Right lobe of liver (tissue), 6 donors: Measurements from ENCODE around the gene DVL1. TPM values are rescaled to one million over a fixed set of nuclear protein-coding genes. Genes with fewer than 3 reads are reported as not detected.

Source experiments
- ATAC-seq, 4 donors: fragments of 200-7000 bp; cut with Tn5 transposase; one replicate each; pipeline ENCODE4 v1.9.1; 2020; ENCODE audit warnings: mild to moderate bottlenecking in 4 of 4, moderate library complexity in 4 of 4
- DNase-seq, 3 donors: peaks; one replicate each; pipeline ENCODE4 v3.0.0-alpha.2; 2020
- H3K27ac ChIP-seq, 3 donors: fragments of 200-600 bp; one replicate each; pipeline ENCODE4 v1.8.0; 2022
- H3K27me3 ChIP-seq, 2 donors: fragments of 200-600 bp; one replicate each; pipeline ENCODE4 v1.8.0; 2022
- H3K36me3 ChIP-seq, 4 donors: fragments of 200-600 bp; sonication (generic) in 1 of 4; one replicate each; pipeline versions ENCODE4 v1.5.1 to v1.8.0; 2017 to 2022; ENCODE audit warnings: control low read depth in 1 of 4
- H3K4me1 ChIP-seq, 4 donors: fragments of 200-600 bp; sonication (generic) in 1 of 4; one replicate each; pipeline versions ENCODE4 v1.5.1 to v1.8.0; 2017 to 2022; ENCODE audit warnings: control low read depth in 1 of 4
- H3K4me3 ChIP-seq, 3 donors: fragments of 200-600 bp; one replicate each; pipeline ENCODE4 v1.8.0; 2022
- H3K9me3 ChIP-seq, 4 donors: fragments of 200-600 bp; sonication (generic) in 1 of 4; one replicate each; pipeline versions ENCODE4 v1.5.1 to v1.8.0; 2017 to 2022; ENCODE audit warnings: control low read depth in 1 of 4
- POLR2A ChIP-seq: fragments of 450-650 bp; IDR thresholded peaks from one replicate; pipeline ENCODE4 v1.6.1; 2017; ENCODE audit warnings: antibody characterized with exemption, mild to moderate bottlenecking
- WGBS: methylation state at CpG from one replicate; pipeline ENCODE4 v1.1.6; 2018; ENCODE audit warnings: low coverage, low lambda C conversion rate; ENCODE audit not compliant: insufficient coverage; ENCODE audit errors: missing lambda C conversion rate; 5-methylcytosine and 5-hydroxymethylcytosine counted together
- intact Hi-C, 2 donors: fragments of 100-400 bp; cut with DNase I; formaldehyde crosslinking; loops; one replicate each; pipeline versions ENCODE4 v1.11.2 to v1.14.1; 2022
- total RNA-seq, 6 experiments: library from RNA; depleted of rRNA in 2 of 6; stranded (reverse); fragments of >200 nt in 2 of 6; fragmentation: NEBNext Ultra II Directional in 3 of 6; extraction: Animal tissue kit (Norgen Biotek cat#: 25700) in 3 of 6; gene quantifications; one replicate each; pipeline versions ENCODE4 v1.1.0 to v1.2.4, GENCODE V29; 2016 to 2023
- TF ChIP-seq, protein P1 (sequence below), 4 donors: fragments of 200-600 bp in 3 of 4; fragments of 450-650 bp in 1 of 4; IDR thresholded peaks; one replicate each; pipeline versions ENCODE4 v1.5.1 to v1.8.0; 2016 to 2022; ENCODE audit warnings: antibody characterized with exemption in 4 of 4, mild to moderate bottlenecking in 2 of 4
- donor health status: DM: no; HTN: yes; CAD: no.
- donor health status: DM: no; HTN: no; CAD: no.
- donor health status: DM: no; HTN: no; CAD: no.
- donor health status: DM: no; HTN: yes; CAD: no.
- donor health status: DM: no; HTN: yes; CAD: no.

DVL1 gene
- total RNA-seq, 6 experiments from 2014 or later, result 32.7 to 54.6 (median 41.2) TPM

GRCh38 chr1:1315435-1315954, 33.7 kb downstream of the DVL1 start:
- intact Hi-C loops, result no loop called here
- no peaks in the 10 kb centered on the region for H3K27me3 ChIP-seq
- ATAC-seq, result no peak
- H3K36me3 ChIP-seq, result peaks cover 0 to 47% (median 15%) of the 10 kb centered on the region in 4 donors
- H3K27ac ChIP-seq, result no peak overlapping the region
- peaks cover 0 to 18% (median 0%) of the 10 kb centered on the region in 4 donors for H3K4me1 ChIP-seq
- no peak for DNase-seq
- TF ChIP-seq POLR2A, result no peak
- TF ChIP-seq, protein P1, sequence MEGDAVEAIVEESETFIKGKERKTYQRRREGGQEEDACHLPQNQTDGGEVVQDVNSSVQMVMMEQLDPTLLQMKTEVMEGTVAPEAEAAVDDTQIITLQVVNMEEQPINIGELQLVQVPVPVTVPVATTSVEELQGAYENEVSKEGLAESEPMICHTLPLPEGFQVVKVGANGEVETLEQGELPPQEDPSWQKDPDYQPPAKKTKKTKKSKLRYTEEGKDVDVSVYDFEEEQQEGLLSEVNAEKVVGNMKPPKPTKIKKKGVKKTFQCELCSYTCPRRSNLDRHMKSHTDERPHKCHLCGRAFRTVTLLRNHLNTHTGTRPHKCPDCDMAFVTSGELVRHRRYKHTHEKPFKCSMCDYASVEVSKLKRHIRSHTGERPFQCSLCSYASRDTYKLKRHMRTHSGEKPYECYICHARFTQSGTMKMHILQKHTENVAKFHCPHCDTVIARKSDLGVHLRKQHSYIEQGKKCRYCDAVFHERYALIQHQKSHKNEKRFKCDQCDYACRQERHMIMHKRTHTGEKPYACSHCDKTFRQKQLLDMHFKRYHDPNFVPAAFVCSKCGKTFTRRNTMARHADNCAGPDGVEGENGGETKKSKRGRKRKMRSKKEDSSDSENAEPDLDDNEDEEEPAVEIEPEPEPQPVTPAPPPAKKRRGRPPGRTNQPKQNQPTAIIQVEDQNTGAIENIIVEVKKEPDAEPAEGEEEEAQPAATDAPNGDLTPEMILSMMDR (IDR thresholded peaks at IDR 0.05), result no peak
- no peaks in the 10 kb centered on the region for H3K9me3 ChIP-seq
- no peak overlapping the region for H3K4me3 ChIP-seq
- 75% methylated on average over 21 of the region's 26 CpGs for WGBS

- TF ChIP-seq, protein P1 (IDR thresholded peaks at IDR 0.05), result no peak
- no peak for TF ChIP-seq POLR2A
- intact Hi-C loops, result no loop called here
- no peak overlapping the region for H3K4me3 ChIP-seq
- ATAC-seq (no peak), DNase-seq (no peak)
- H3K27me3 ChIP-seq, result no peaks in the 10 kb centered on the region
- H3K36me3 ChIP-seq, result peaks cover 0 to 47% (median 13%) of the 10 kb centered on the region in 4 donors
- H3K27ac ChIP-seq, result no peak overlapping the region
- no peaks in the 10 kb centered on the region for H3K9me3 ChIP-seq
- H3K4me1 ChIP-seq, result peaks cover 0 to 18% (median 0%) of the 10 kb centered on the region in 4 donors
- WGBS, result 75% methylated on average over 4 of the region's 23 CpGs
Measured at GRCh38 chr1:1314678-1315335, 34.4 kb downstream of the DVL1 start.

DNA sequence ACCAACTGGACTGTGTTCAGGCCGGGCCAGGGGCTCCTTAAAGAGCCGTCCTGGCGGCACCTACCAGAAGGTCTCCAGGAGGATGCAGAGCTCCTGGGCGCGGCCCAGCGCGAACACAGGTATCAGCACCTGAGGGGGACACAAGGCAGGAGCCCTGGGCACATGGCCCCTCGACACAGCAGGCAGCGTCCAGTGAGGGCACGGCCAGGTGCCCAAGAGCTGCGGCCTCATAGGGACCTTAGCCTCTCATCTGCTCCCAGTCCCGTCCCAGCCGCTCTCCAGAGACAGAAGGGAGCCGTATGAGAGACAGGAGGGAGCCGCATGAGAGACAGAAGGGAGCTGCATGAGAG, 35.0 kb downstream of the DVL1 start:
- intact Hi-C loops, result no loop called here
- no peak overlapping the region for H3K27ac ChIP-seq
- DNase-seq, result no peak
- no peaks in the 10 kb centered on the region for H3K9me3 ChIP-seq
- no peak for ATAC-seq
- peaks cover 0 to 47% (median 13%) of the 10 kb centered on the region in 4 donors for H3K36me3 ChIP-seq
- TF ChIP-seq POLR2A, result no peak
- TF ChIP-seq, protein P1 (IDR thresholded peaks at IDR 0.05), result no peak
- no peak overlapping the region for H3K4me3 ChIP-seq
- no peaks in the 10 kb centered on the region for H3K27me3 ChIP-seq
- H3K4me1 ChIP-seq, result peaks cover 0 to 19% (median 2%) of the 10 kb centered on the region in 4 donors
- WGBS, result 87% methylated on average over 9 of the region's 15 CpGs

DNA sequence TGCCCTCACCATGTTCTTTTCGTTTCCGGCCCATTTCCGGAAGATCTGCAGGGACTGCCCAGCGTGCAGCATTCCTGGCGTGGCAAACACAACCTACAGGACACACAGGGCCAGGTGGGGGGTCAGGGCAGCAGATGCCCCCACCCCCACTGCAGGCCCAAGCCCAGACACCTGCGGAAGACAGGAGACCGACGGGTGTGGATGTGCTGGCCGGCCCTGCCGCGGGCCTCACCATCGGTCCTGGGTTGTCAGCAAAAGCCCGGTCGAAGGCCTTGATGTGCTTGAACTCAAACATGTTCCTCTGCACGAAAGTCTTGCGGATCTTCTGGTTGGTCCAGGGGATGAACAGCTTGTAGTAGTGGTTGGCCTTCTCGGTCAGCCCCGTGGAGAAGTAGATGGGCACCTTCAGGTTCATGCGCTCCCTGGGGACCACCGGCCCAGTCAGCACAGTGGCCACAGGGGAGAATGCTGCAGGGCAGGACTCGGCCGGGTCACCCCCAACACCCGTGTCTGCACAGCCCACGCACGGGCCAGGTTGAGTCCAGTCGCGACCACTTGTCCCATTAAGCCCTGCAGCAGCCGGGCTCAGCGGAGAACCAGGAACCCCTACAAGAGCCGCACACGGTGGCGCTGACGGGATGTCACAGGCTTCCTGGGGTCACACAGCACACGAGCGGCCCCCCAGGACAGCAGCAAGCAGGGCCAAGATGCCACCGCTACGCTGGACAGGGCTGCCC, 35.5 kb downstream of the DVL1 start:
- TF ChIP-seq, protein P1 (IDR thresholded peaks at IDR 0.05), result no peak
- no peak for TF ChIP-seq POLR2A
- Histone ChIP-seq H3K4me3 (no peak overlapping the region), H3K36me3 (peaks cover 0 to 44% (median 10%) of the 10 kb centered on the region in 4 donors), H3K27me3 (no peaks in the 10 kb centered on the region), H3K9me3 (no peaks in the 10 kb centered on the region), H3K4me1 (peaks cover 0 to 18% (median 3%) of the 10 kb centered on the region in 4 donors), H3K27ac (no peak overlapping the region)
- DNase-seq (no peak), ATAC-seq (no peak)
- 96% methylated on average over 4 of the region's 37 CpGs for WGBS
- intact Hi-C loops, result no loop called here
